Hepatic stellate cell (primary cell): Measurements from ENCODE around the gene ATRN.
"Not testable (repeated sequence)": the region's sequence is repeated elsewhere in the genome, so short reads cannot be mapped to it uniquely, and the experiment has no call there.

Experiments used
- DNase-seq: peaks from one replicate; pipeline ENCODE4 v3.0.0; 2011; ENCODE audit warnings: low spot score

ATRN gene

GRCh38 chr20:3563548-3564177 is 92.8 kb downstream of the ATRN start:
- peak; percentile 22 for DNase-seq

- DNase-seq, result no peak
Observed at GRCh38 chr20:3565851-3566250, 95.0 kb downstream of the ATRN start.

- DNase-seq, result no peak
Observed at GRCh38 chr20:3572151-3572550, 101.3 kb downstream of the ATRN start.

GRCh38 chr20:3576363-3576762 is 105.5 kb downstream of the ATRN start:
- DNase-seq, result no peak

GRCh38 chr20:3577366-3577765 is 106.5 kb downstream of the ATRN start:
- no peak for DNase-seq

GRCh38 chr20:3580412-3580811 is 109.6 kb downstream of the ATRN start:
- no peak for DNase-seq

GRCh38 chr20:3583765-3584164 is 112.9 kb downstream of the ATRN start:
- DNase-seq, result no peak

- DNase-seq, result no peak
Observed at GRCh38 chr20:3586093-3586492, 115.3 kb downstream of the ATRN start.

GRCh38 chr20:3590164-3590563 is 119.3 kb downstream of the ATRN start:
- DNase-seq, result no peak

- DNase-seq, result no peak
Observed at GRCh38 chr20:3592931-3593330, 122.1 kb downstream of the ATRN start.

GRCh38 chr20:3595541-3595940 is 124.7 kb downstream of the ATRN start:
- no peak for DNase-seq

GRCh38 chr20:3603108-3603507 is 132.3 kb downstream of the ATRN start:
- no peak for DNase-seq

- not testable (repeated sequence) for DNase-seq
Observed at GRCh38 chr20:3605386-3605886, 134.6 kb downstream of the ATRN start.

- no peak for DNase-seq
Observed at GRCh38 chr20:3606021-3606420, 135.2 kb downstream of the ATRN start.

- no peak for DNase-seq
Observed at GRCh38 chr20:3611901-3612300, 141.1 kb downstream of the ATRN start.

- DNase-seq, result no peak
Observed at GRCh38 chr20:3612795-3613572, 142.2 kb downstream of the ATRN start.

GRCh38 chr20:3613821-3614440 is 143.1 kb downstream of the ATRN start:
- no peak for DNase-seq

- no peak for DNase-seq
Observed at GRCh38 chr20:3614466-3614865, 143.6 kb downstream of the ATRN start.

GRCh38 chr20:3615171-3615840 is 144.5 kb downstream of the ATRN start:
- DNase-seq, result not testable (repeated sequence)

- peak; percentile 19 for DNase-seq
Observed at GRCh38 chr20:3616250-3616649, 145.4 kb downstream of the ATRN start.

- no peak for DNase-seq
Observed at GRCh38 chr20:3621111-3621510, 150.3 kb downstream of the ATRN start.

- no peak for DNase-seq
Observed at GRCh38 chr20:3622406-3622805, 151.6 kb downstream of the ATRN start.

- DNase-seq, result no peak
Observed at GRCh38 chr20:3627476-3627875, 156.7 kb downstream of the ATRN start.
